Measurements from ENCODE around the gene NEURL1B. TPM values are rescaled to one million over a fixed set of nuclear protein-coding genes. Genes with fewer than 3 reads are reported as not detected.

Gene NEURL1B
- total RNA-seq, 1 donor from 2014 or later, result 11.7 TPM

DNA sequence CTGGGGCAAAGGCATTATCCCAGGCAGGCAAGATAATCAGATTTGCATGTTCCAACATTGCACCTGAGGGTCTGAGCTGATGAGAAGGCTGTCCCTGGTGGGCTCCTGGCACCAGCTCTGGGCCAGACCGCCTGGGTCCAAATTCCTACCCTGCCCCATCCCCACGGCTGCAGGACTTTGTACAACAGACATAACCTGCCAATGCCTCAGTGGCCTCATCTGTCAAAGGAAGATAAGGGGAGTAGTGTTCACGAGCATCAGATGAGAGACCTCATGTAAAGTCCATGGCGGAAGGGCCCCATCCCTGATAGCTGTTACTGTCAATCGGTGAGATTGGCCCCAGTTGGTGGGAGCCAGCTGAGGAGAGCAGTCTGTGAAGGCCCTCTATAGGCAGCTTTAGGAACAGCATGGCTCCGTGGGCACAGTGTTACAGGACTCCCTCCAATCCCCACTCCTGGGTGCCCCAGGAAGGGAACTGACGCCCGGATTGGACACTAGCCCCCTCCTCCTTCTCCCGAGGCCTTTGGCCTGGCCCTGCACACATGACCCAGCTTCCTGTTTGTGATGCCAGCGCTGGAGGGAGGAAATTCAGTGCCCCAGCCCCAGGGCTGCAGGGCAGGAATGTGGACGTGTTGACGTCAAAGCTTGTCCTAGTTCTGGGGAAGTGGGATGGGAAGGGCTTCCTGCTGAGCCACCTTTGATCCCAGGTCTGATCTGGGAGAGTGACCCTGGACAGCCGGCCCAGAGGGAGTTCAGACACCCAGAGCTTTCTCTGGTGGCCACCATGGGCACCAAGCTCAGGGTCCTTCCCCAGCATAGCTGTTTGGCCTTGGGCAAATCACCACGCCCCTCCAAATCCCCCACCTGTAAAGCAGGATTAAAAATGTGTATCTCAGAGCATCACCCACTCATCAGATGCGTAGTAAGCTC lies 73.7 kb downstream of the NEURL1B start:
- H3K27me3 Mint-ChIP-seq (ENCODE audit: low read depth), result peaks cover 12% of the 10 kb centered on the region
- H3K9me3 Mint-ChIP-seq, result no peaks in the 10 kb centered on the region
- no peak overlapping the region for H3K27ac Mint-ChIP-seq
- H3K4me3 Mint-ChIP-seq, result no peak overlapping the region
- peaks cover 2% of the 10 kb centered on the region for H3K4me1 Mint-ChIP-seq
- H3K36me3 Mint-ChIP-seq, result no peaks in the 10 kb centered on the region
- DNase-seq (ENCODE audit: low spot score in 2 of 2, unreplicated experiment in 2 of 2), result peak in 1 of 2 experiments; percentile 77
- TF ChIP-seq CTCF (IDR thresholded peaks at IDR 0.05; ENCODE audit: unreplicated experiment), result peak; percentile 89

DNA sequence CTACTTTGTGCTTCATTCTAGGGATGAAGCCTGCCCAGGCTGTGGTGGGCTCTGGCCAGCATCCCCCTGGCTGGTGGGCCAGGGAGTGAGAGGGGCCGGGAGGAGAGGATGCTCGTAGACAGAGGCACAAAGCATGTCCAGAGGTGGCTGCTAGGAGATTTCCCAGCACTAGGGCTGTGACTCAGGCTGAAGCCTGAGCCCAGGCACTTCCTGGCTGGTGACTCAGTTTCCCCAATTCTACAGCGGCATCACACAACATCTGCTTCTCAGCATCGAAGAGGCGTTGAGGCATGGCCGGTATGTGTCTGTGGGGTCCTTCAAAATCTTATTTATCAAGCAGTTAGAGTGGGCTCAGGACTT lies 74.3 kb downstream of the NEURL1B start:
- H3K27ac Mint-ChIP-seq, result no peak overlapping the region
- H3K4me3 Mint-ChIP-seq, result no peak overlapping the region
- no peaks in the 10 kb centered on the region for H3K9me3 Mint-ChIP-seq
- no peak for TF ChIP-seq CTCF (IDR thresholded peaks at IDR 0.05; ENCODE audit: unreplicated experiment)
- DNase-seq (ENCODE audit: low spot score in 2 of 2, unreplicated experiment in 2 of 2), result no peak
- peaks cover 13% of the 10 kb centered on the region for H3K27me3 Mint-ChIP-seq (ENCODE audit: low read depth)
- H3K36me3 Mint-ChIP-seq, result no peaks in the 10 kb centered on the region
- peaks cover 2% of the 10 kb centered on the region for H3K4me1 Mint-ChIP-seq

- DNase-seq (ENCODE audit: low spot score in 2 of 2, unreplicated experiment in 2 of 2), result no peak
- Mint-ChIP-seq H3K27ac (no peak overlapping the region), H3K36me3 (no peaks in the 10 kb centered on the region), H3K27me3 (ENCODE audit: low read depth) (peaks cover 13% of the 10 kb centered on the region), H3K9me3 (no peaks in the 10 kb centered on the region), H3K4me3 (no peak overlapping the region), H3K4me1 (peaks cover 2% of the 10 kb centered on the region)
- no peak for TF ChIP-seq CTCF (IDR thresholded peaks at IDR 0.05; ENCODE audit: unreplicated experiment)
These were observed 75.0 kb downstream of the NEURL1B start for GRCh38 chr5:172715931-172716682.

DNA sequence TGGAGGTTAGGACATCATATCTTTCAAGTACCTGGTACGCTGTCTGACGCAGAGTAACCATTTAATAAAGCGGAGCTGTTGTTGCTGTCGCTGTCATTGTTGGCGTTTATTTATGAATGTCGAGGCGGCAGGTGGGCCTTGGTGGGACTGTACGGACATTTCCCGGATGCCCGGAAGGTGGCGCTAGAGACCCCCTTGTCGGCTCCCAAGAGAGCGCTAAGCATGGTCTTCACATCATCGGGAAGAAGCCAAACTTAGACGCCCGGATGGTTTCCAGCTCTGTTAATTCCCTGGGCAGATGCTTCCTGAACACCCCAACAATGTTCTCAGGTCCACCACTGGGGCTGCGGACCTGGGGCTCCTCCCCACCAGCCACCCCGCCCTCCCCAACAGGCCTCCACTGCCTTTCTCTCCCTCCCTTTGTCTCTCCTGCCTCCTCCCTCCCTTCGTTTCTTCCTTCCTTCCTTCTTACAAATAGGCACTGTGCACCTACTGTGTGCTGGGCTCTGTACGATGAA lies 75.8 kb downstream of the NEURL1B start:
- H3K27ac Mint-ChIP-seq, result peak overlapping the region; percentile 16
- H3K4me3 Mint-ChIP-seq, result no peak overlapping the region
- no peaks in the 10 kb centered on the region for H3K9me3 Mint-ChIP-seq
- H3K27me3 Mint-ChIP-seq (ENCODE audit: low read depth), result peaks cover 8% of the 10 kb centered on the region
- peaks cover 2% of the 10 kb centered on the region for H3K4me1 Mint-ChIP-seq
- peak; percentile 82 to 92 for DNase-seq (ENCODE audit: low spot score in 2 of 2, unreplicated experiment in 2 of 2)
- TF ChIP-seq CTCF (IDR thresholded peaks at IDR 0.05; ENCODE audit: unreplicated experiment), result peak; percentile 90
- H3K36me3 Mint-ChIP-seq, result no peaks in the 10 kb centered on the region

- peaks cover 12% of the 10 kb centered on the region for H3K27me3 Mint-ChIP-seq (ENCODE audit: low read depth)
- no peaks in the 10 kb centered on the region for H3K36me3 Mint-ChIP-seq
- TF ChIP-seq CTCF (IDR thresholded peaks at IDR 0.05; ENCODE audit: unreplicated experiment), result no peak
- no peak overlapping the region for H3K27ac Mint-ChIP-seq
- no peak overlapping the region for H3K4me3 Mint-ChIP-seq
- peaks cover 2% of the 10 kb centered on the region for H3K4me1 Mint-ChIP-seq
- no peak for DNase-seq (ENCODE audit: low spot score in 2 of 2, unreplicated experiment in 2 of 2)
- no peaks in the 10 kb centered on the region for H3K9me3 Mint-ChIP-seq
These were observed 76.6 kb downstream of the NEURL1B start for GRCh38 chr5:172717481-172718195.
